ENCODE data around the gene LRRC3B. TPM values are rescaled to one million over a fixed set of nuclear protein-coding genes. Genes with fewer than 3 reads are reported as not detected.
A peak's percentile ranks its signal among the peaks of the same experiment; 100 is the strongest.

The LRRC3B gene
- total RNA-seq, 6 experiments from 2014 or later: not detected

GRCh38 chr3:26713091-26713490 lies 90.5 kb downstream of the LRRC3B start:
- intact Hi-C loops (cut with DNase I): no loop called here
- 55% methylated on average over 3 of the region's 3 CpGs for WGBS (ENCODE audit: insufficient coverage, low coverage, low lambda C conversion rate, missing lambda C conversion rate)
- no peak for DNase-seq

GRCh38 chr3:26714485-26714884 lies 91.9 kb downstream of the LRRC3B start:
- no peaks in the 10 kb centered on the region for H3K27me3 ChIP-seq
- ATAC-seq (peak; percentile 81 to 96 (median 88)), DNase-seq (no peak)
- H3K4me1 ChIP-seq: peaks cover 0 to 5% (median 2%) of the 10 kb centered on the region in 4 donors
- intact Hi-C loops (cut with DNase I): no loop called here
- TF ChIP-seq CTCF (IDR thresholded peaks at IDR 0.05) (no peak), POLR2A (IDR thresholded peaks at IDR 0.05) (no peak)
- no peak overlapping the region for H3K4me3 ChIP-seq
- H3K9me3 ChIP-seq: no peaks in the 10 kb centered on the region
- H3K27ac ChIP-seq: no peak overlapping the region
- H3K36me3 ChIP-seq: no peaks in the 10 kb centered on the region
- 15% methylated on average over 3 of the region's 3 CpGs for WGBS (ENCODE audit: insufficient coverage, low coverage, low lambda C conversion rate, missing lambda C conversion rate)

More at GRCh38 chr3:26713091-26713490, 90.5 kb downstream of the LRRC3B start:
- no peak for TF ChIP-seq POLR2A (IDR thresholded peaks at IDR 0.05)
- TF ChIP-seq CTCF (IDR thresholded peaks at IDR 0.05): no peak
- Histone ChIP-seq H3K4me1 (peaks cover 0 to 5% (median 2%) of the 10 kb centered on the region in 4 donors), H3K4me3 (no peak overlapping the region), H3K27ac (no peak overlapping the region), H3K27me3 (no peaks in the 10 kb centered on the region), H3K9me3 (no peaks in the 10 kb centered on the region), H3K36me3 (no peaks in the 10 kb centered on the region)
- ATAC-seq: no peak

DNA sequence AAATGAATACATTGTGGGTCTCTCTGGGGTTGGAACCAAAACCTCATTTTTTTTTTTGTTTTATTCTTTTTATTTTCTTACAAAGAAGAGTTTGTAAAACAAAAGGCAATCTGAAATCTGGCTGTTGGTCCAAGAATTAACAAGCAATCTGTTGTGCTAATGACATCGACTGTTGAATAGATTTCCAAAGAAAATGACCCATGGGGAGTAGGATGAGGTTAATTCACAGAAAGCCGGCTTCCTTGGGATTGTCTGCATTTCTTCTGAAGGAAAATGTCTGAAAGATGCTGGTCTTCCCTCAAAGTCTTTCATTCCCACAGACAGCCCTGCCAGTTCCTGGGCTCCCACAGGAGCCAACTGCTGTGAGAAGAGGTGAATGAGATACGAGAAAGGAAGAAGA lies 92.9 kb downstream of the LRRC3B start:
- TF ChIP-seq POLR2A (IDR thresholded peaks at IDR 0.05) (no peak), CTCF (IDR thresholded peaks at IDR 0.05) (no peak)

DNA sequence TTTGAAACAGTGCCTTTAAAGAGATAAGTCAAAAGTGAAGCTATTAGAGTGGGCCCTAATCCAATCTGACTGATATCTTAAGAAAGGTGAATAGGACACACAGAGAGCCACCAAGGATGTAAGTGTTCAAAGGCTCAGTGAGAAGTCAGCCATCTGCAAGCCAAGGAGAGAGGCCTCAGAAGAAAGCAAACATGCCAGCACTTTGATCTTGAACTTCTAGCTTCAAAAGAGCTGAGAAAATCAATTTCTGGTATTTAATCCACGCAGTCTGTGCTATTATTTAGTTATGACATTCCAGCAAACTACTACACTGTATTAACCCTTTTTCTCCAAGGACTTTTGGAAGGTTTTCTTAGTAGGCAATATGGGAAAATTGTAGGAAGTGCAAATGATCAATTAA lies 95.7 kb downstream of the LRRC3B start:
- H3K27me3 ChIP-seq: no peaks in the 10 kb centered on the region
- peaks cover 0 to 5% (median 2%) of the 10 kb centered on the region in 4 donors for H3K4me1 ChIP-seq
- ATAC-seq: no peak
- no peak overlapping the region for H3K4me3 ChIP-seq
- H3K9me3 ChIP-seq: no peaks in the 10 kb centered on the region
- TF ChIP-seq POLR2A (IDR thresholded peaks at IDR 0.05) (no peak), CTCF (IDR thresholded peaks at IDR 0.05) (no peak)
- no peak overlapping the region for H3K27ac ChIP-seq
- no peak for DNase-seq
- WGBS (ENCODE audit: insufficient coverage, low coverage, low lambda C conversion rate, missing lambda C conversion rate): 19% methylated on average over 1 of the region's 1 CpG
- H3K36me3 ChIP-seq: no peaks in the 10 kb centered on the region
- intact Hi-C loops (cut with DNase I): no loop called here

More for the DNA sequence above, 92.9 kb downstream of the LRRC3B start:
- Histone ChIP-seq H3K9me3 (no peaks in the 10 kb centered on the region), H3K36me3 (no peaks in the 10 kb centered on the region), H3K27ac (no peak overlapping the region), H3K4me3 (no peak overlapping the region), H3K4me1 (peaks cover 0 to 5% (median 2%) of the 10 kb centered on the region in 4 donors), H3K27me3 (no peaks in the 10 kb centered on the region)
- no peak for ATAC-seq
- DNase-seq: no peak
- intact Hi-C loops (cut with DNase I): no loop called here
- 77% methylated on average over 3 of the region's 3 CpGs for WGBS (ENCODE audit: insufficient coverage, low coverage, low lambda C conversion rate, missing lambda C conversion rate)

DNA sequence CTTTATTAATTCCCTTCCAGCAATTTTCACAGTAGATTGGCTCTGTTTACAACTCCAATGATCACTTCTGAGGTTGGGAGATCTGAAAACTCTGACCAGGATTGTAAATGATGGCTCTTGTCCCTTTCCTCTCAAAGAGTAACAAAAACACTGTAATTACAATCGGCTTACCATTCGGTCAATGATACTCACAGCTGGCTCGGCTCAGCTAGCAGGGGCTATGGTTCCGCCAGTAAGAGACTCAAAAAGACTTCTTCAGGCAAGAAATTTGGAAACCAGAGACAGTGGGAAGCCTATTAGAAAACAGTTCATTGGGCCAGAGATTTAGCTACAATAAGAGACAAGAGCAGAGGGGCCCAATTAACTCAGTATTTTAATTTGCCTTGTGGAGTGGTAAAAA lies 96.6 kb downstream of the LRRC3B start:
- ATAC-seq (no peak), DNase-seq (no peak)
- Histone ChIP-seq H3K9me3 (no peaks in the 10 kb centered on the region), H3K4me3 (no peak overlapping the region), H3K4me1 (peaks cover 0 to 5% (median 2%) of the 10 kb centered on the region in 4 donors), H3K27me3 (no peaks in the 10 kb centered on the region), H3K36me3 (no peaks in the 10 kb centered on the region), H3K27ac (no peak overlapping the region)
- intact Hi-C loops (cut with DNase I): no loop called here
- no peak for TF ChIP-seq POLR2A (IDR thresholded peaks at IDR 0.05)
- TF ChIP-seq CTCF (IDR thresholded peaks at IDR 0.05): no peak
- WGBS (ENCODE audit: insufficient coverage, low coverage, low lambda C conversion rate, missing lambda C conversion rate): 66% methylated on average over 4 of the region's 4 CpGs

All from right lobe of liver (tissue), 6 donors.